Endothelial cell of umbilical vein (primary cell): ENCODE data around the gene PTPRK. TPM values are rescaled to one million over a fixed set of nuclear protein-coding genes. Genes with fewer than 3 reads are reported as not detected.

Experiments used
- BruUV-seq: library from RNA; stranded (reverse); fragments of 400-500 nt; replicated peaks from 2 replicates; lab custom pipeline; 2021; lab: Mats Ljungman, UMichigan
- CTCF ChIA-PET: fragments of 300-600, 350-600 bp; sonication (Branson Sonifier 250); formaldehyde crosslinking; loops from one replicate; lab custom pipeline; 2021; ENCODE audit warnings: antibody characterized with exemption, inconsistent platforms; lab: Charles Lee
- POLR2A ChIA-PET: fragments of 300-600, 350-600 bp; sonication (Branson Sonifier 250); formaldehyde crosslinking; loops from one replicate; lab custom pipeline; 2021; ENCODE audit warnings: antibody characterized with exemption, inconsistent platforms; lab: Charles Lee
- DNase-seq: peaks from one replicate; pipeline ENCODE4 v3.0.0-alpha.2; 2011; ENCODE audit warnings: low read depth, low spot score
- FAIRE-seq: peaks from 2 replicates; lab custom pipeline; 2011; peaks lifted over from hg19 to GRCh38; lab: Jason Lieb, UNC
- H2AFZ ChIP-seq: 2 replicates; pipeline ENCODE4 v1.6.0; 2012; ENCODE audit warnings: low read depth, low read length, control low read depth, inconsistent platforms
- H3K27ac ChIP-seq: 2 replicates; pipeline ENCODE4 v1.5.1; 2011; ENCODE audit warnings: low read depth, mild to moderate bottlenecking, control low read depth, low read length, moderate library complexity; ENCODE audit not compliant: insufficient read depth
- H3K27me3 ChIP-seq, 2 experiments: 2 replicates each; pipeline versions ENCODE4 v1.6.0 to v1.6.1; 2011; ENCODE audit warnings: low read length in 2 of 2, mixed read lengths in 1 of 2; ENCODE audit not compliant: control insufficient read depth in 2 of 2, insufficient read depth in 2 of 2
- H3K36me3 ChIP-seq, 2 experiments: 2 replicates in 1 of 2; 3 replicates in 1 of 2; pipeline ENCODE4 v1.5.1; 2011; ENCODE audit warnings: low read length in 2 of 2, mild to moderate bottlenecking in 1 of 2, moderate library complexity in 1 of 2; ENCODE audit not compliant: control insufficient read depth in 2 of 2, insufficient read depth in 2 of 2; ENCODE audit errors: extremely low read depth in 1 of 2
- H3K4me1 ChIP-seq: 3 replicates; pipeline ENCODE4 v1.5.1; 2011; ENCODE audit warnings: mild to moderate bottlenecking, low read length; ENCODE audit not compliant: control insufficient read depth, insufficient read depth; ENCODE audit errors: extremely low read depth
- H3K4me2 ChIP-seq: 2 replicates; pipeline ENCODE4 v1.6.1; 2011; ENCODE audit warnings: low read length, control low read depth, mixed read lengths; ENCODE audit not compliant: insufficient read depth
- H3K4me3 ChIP-seq, 3 experiments: fragments of 200-600 bp in 1 of 3; sonication (generic), shearing (Covaris generic) in 1 of 3; replicated peaks in 1 of 3; 2 replicates each; pipeline ENCODE4 v1.5.1; 2011 to 2016; ENCODE audit warnings: control low read depth in 3 of 3, low read length in 3 of 3, mild to moderate bottlenecking in 2 of 3, inconsistent platforms in 1 of 3, low read depth in 1 of 3, moderate library complexity in 1 of 3; ENCODE audit not compliant: insufficient read depth in 1 of 3
- H3K79me2 ChIP-seq: 2 replicates; pipeline ENCODE4 v1.6.0; 2012; ENCODE audit warnings: low read length, inconsistent platforms; ENCODE audit not compliant: control insufficient read depth, insufficient read depth
- H3K9ac ChIP-seq: replicated peaks from 2 replicates; pipeline ENCODE3; 2011; ENCODE audit warnings: low read length, control low read depth; ENCODE audit not compliant: insufficient read depth; ENCODE audit errors: extremely low read depth
- H3K9me1 ChIP-seq: replicated peaks from 3 replicates; pipeline ENCODE4 v1.6.0; 2011; ENCODE audit warnings: mild to moderate bottlenecking, low read length; ENCODE audit not compliant: control insufficient read depth, insufficient read depth; ENCODE audit errors: extremely low read depth
- H3K9me3 ChIP-seq: replicated peaks from 2 replicates; pipeline ENCODE4 v1.5.1; 2012; ENCODE audit warnings: low read length, inconsistent platforms; ENCODE audit not compliant: control insufficient read depth, insufficient read depth
- H4K20me1 ChIP-seq: replicated peaks from 2 replicates; pipeline ENCODE3; 2011; ENCODE audit warnings: mild to moderate bottlenecking, low read length; ENCODE audit not compliant: control insufficient read depth, insufficient read depth; ENCODE audit errors: extremely low read depth
- CTCF ChIP-seq, 2 donors: IDR thresholded peaks; 1 replicate in 1 of 2; 2 replicates in 1 of 2; pipeline ENCODE4 v1.5.1; 2011; ENCODE audit warnings: low read length in 2 of 2, mild to moderate bottlenecking in 2 of 2, moderate library complexity in 2 of 2, control low read depth in 1 of 2, inconsistent platforms in 1 of 2, low read depth in 1 of 2; ENCODE audit not compliant: insufficient read depth in 1 of 2; ENCODE audit errors: extremely low read depth in 1 of 2
- EZH2 ChIP-seq: IDR thresholded peaks from 2 replicates; pipeline ENCODE4 v1.6.1; 2012; ENCODE audit warnings: borderline replicate concordance, low read depth, mild to moderate bottlenecking, moderate library complexity, low read length, inconsistent platforms; ENCODE audit not compliant: severe bottlenecking
- FOS ChIP-seq: IDR thresholded peaks from 2 replicates; pipeline ENCODE4 v1.6.1; 2011; ENCODE audit warnings: mild to moderate bottlenecking, low read length, moderate library complexity, borderline replicate concordance; ENCODE audit not compliant: insufficient read depth
- GATA2 ChIP-seq: IDR thresholded peaks from 2 replicates; pipeline ENCODE4 v1.7.0; 2011; ENCODE audit warnings: low read depth, mild to moderate bottlenecking, moderate library complexity, mixed read lengths, low read length; ENCODE audit not compliant: insufficient read length, insufficient read depth
- JUN ChIP-seq: IDR thresholded peaks from 2 replicates; pipeline ENCODE4 v1.6.1; 2011; ENCODE audit warnings: borderline replicate concordance, low read depth; ENCODE audit not compliant: insufficient read length, insufficient read depth
- MYC ChIP-seq: IDR thresholded peaks from one replicate; pipeline ENCODE4 v1.6.1; 2011; ENCODE audit warnings: mild to moderate bottlenecking, low read depth, low read length
- POLR2A ChIP-seq: IDR thresholded peaks from 2 replicates; pipeline ENCODE4 v1.6.1; 2012; ENCODE audit warnings: low read depth, mild to moderate bottlenecking, control low read depth, low read length
- POLR2AphosphoS5 ChIP-seq: IDR thresholded peaks from 2 replicates; pipeline ENCODE4 v1.6.1; 2012; ENCODE audit warnings: low read depth, mild to moderate bottlenecking, control low read depth, low read length, moderate library complexity; ENCODE audit not compliant: insufficient read depth
- dilution Hi-C: fragments of 300-500 bp; cut with MboI; formaldehyde crosslinking; loops from one replicate; pipeline ENCODE4 v1.15.0; 2019; ENCODE audit warnings: low sequenced_read_pairs; ENCODE audit not compliant: extremely low pct_ligation_motif_present
- intact Hi-C: fragments of 100-400 bp; cut with micrococcal nuclease; formaldehyde crosslinking; loops from one replicate; pipeline ENCODE4 v1.10.0; 2022
- polyA plus RNA-seq, 4 experiments: library from polyadenylated mRNA; depleted of rRNA in 3 of 4; stranded (reverse) in 3 of 4; unstranded in 1 of 4; fragments of >200 nt; gene quantifications; 2 replicates each; pipeline versions ENCODE4 v1.2.1 to v1.2.3, GENCODE V29; 2011 to 2012; ENCODE audit warnings: missing spikeins in 1 of 4
- total RNA-seq: library from RNA; stranded (reverse); gene quantifications from 2 replicates; pipeline ENCODE4 v1.2.3, GENCODE V29; 2021
- TF ChIP-seq, protein P1 (sequence below): IDR thresholded peaks from 2 replicates; pipeline ENCODE4 v1.6.1; 2011; ENCODE audit not compliant: insufficient read depth, insufficient read length

The PTPRK gene
- total and polyA plus RNA-seq, 2 donors (not counting 3 experiments of a cell fraction or from before 2014, with no cell fraction given): 15.2 to 74.0 TPM

DNA sequence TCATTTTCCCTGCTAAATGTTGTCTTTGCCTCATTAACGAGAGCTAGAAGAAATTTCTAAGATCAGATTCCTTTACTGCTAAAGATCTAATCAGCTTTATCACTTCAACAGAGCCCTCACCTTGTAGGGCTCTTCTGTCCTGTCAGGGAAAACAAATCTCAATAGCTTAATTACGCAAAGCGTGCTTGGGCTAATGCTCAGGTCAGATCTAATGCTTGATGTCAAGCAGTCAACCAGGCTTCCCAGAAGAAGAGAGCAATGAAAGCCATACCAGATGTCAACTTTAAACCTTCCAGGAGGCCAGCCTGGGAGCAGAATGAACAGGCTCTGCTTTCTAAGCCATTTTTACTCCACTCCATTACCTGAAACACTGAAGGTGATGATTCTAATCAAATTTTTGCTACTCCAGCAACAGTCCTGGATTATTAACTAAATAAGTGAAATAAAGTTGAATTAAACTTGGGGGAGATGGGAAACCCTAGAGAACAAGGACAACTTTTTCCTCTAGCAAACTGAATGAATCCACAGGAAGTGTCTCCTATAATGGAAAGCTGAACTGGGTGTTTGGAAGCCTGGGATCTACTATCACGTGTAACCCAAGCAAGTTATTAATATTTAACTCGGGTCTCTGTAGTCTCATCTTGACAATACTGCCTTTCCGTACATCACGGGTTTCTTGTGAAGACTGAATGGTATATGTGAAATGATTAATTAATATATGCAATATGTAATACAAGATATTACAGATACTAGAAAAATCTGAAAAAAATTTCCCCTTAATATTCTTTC is 273.7 kb downstream of the PTPRK start:
- dilution Hi-C loops (no loop called here), intact Hi-C loops (no loop called here)
- Histone ChIP-seq H3K36me3 (no peaks in the 10 kb centered on the region), H3K27ac (no peak overlapping the region), H2AFZ (no peak overlapping the region), H3K4me1 (no peaks in the 10 kb centered on the region), H3K9ac (no peak overlapping the region), H3K4me3 (no peak overlapping the region), H3K4me2 (no peak overlapping the region), H3K9me3 (no peaks in the 10 kb centered on the region), H3K79me2 (peaks cover 4% of the 10 kb centered on the region), H3K9me1 (no peaks in the 10 kb centered on the region), H3K27me3 (no peaks in the 10 kb centered on the region), H4K20me1 (peaks cover 3% of the 10 kb centered on the region)
- CTCF ChIA-PET: interaction anchor here (1.0 kb wide), 1 partner anchor 23 kb away, joined by 3 read pairs; no protein-coding TSS in a partner anchor
- FAIRE-seq (no peak), DNase-seq (no peak)
- BruUV-seq: no TSS peak
- TF ChIP-seq POLR2A (no peak), FOS (no peak), CTCF (IDR thresholded peaks at IDR 0.05; ENCODE audit: extremely low read depth in 1 of 2, insufficient read depth in 1 of 2, low read depth in 1 of 2, low read length in 2 of 2) (no peak), POLR2AphosphoS5 (no peak), GATA2 (no peak), JUN (no peak), EZH2 (no peak), MYC (no peak)
- TF ChIP-seq, protein P1, sequence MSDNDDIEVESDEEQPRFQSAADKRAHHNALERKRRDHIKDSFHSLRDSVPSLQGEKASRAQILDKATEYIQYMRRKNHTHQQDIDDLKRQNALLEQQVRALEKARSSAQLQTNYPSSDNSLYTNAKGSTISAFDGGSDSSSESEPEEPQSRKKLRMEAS: no peak
- POLR2A ChIA-PET: no interaction called here
